Keratinocyte (primary cell): ENCODE data around the gene CDCA3.

ENCODE experiments used
- EZH2 ChIP-seq: IDR thresholded peaks from one replicate; pipeline ENCODE4 v1.6.1; 2012; ENCODE audit warnings: inconsistent platforms, mild to moderate bottlenecking, low read length, moderate library complexity
- TF ChIP-seq, protein P1 (sequence below), 3 experiments: IDR thresholded peaks in 1 of 3; conservative IDR thresholded peaks in 1 of 3; optimal IDR thresholded peaks in 1 of 3; 2 replicates in 2 of 3; 3 replicates in 1 of 3; pipeline versions ENCODE3 to v1.5.1; 2011; ENCODE audit warnings: low read length in 3 of 3, mild to moderate bottlenecking in 3 of 3, moderate library complexity in 2 of 3, control low read depth in 1 of 3, inconsistent platforms in 1 of 3; ENCODE audit not compliant: insufficient read depth in 2 of 3; ENCODE audit errors: extremely low read depth in 1 of 3

- TF ChIP-seq, protein P1, sequence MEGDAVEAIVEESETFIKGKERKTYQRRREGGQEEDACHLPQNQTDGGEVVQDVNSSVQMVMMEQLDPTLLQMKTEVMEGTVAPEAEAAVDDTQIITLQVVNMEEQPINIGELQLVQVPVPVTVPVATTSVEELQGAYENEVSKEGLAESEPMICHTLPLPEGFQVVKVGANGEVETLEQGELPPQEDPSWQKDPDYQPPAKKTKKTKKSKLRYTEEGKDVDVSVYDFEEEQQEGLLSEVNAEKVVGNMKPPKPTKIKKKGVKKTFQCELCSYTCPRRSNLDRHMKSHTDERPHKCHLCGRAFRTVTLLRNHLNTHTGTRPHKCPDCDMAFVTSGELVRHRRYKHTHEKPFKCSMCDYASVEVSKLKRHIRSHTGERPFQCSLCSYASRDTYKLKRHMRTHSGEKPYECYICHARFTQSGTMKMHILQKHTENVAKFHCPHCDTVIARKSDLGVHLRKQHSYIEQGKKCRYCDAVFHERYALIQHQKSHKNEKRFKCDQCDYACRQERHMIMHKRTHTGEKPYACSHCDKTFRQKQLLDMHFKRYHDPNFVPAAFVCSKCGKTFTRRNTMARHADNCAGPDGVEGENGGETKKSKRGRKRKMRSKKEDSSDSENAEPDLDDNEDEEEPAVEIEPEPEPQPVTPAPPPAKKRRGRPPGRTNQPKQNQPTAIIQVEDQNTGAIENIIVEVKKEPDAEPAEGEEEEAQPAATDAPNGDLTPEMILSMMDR (optimal IDR thresholded peaks at IDR 0.05 in 1 of 3, IDR thresholded peaks at IDR 0.05 in 1 of 3, conservative IDR thresholded peaks at IDR 0.05 in 1 of 3; ENCODE audit: extremely low read depth in 1 of 3, insufficient read depth in 2 of 3, low read length in 3 of 3) = no peak
- TF ChIP-seq EZH2 = no peak
Observed at GRCh38 chr12:6843118-6843902, 7.8 kb downstream of the CDCA3 start.
